Mesodermal cell (in vitro differentiated cells): Measurements from ENCODE around the gene DCAF8. TPM values are rescaled to one million over a fixed set of nuclear protein-coding genes. Genes with fewer than 3 reads are reported as not detected.

ENCODE experiments used
- H3K27ac ChIP-seq: 2 replicates; pipeline ENCODE4 v1.7.0; 2013; ENCODE audit warnings: mild to moderate bottlenecking, low read depth, low read length, moderate library complexity; ENCODE audit not compliant: severe bottlenecking
- H3K36me3 ChIP-seq: 2 replicates; pipeline ENCODE4 v1.7.1; 2013; ENCODE audit warnings: mild to moderate bottlenecking, low read length, moderate library complexity; ENCODE audit not compliant: control insufficient read depth, insufficient read depth
- H3K4me1 ChIP-seq: one replicate; pipeline ENCODE4 v1.7.1; 2013; ENCODE audit warnings: mild to moderate bottlenecking, low read length; ENCODE audit not compliant: insufficient read depth, control insufficient read depth, poor library complexity, severe bottlenecking
- H3K4me3 ChIP-seq: 2 replicates; pipeline ENCODE4 v1.7.0; 2013; ENCODE audit warnings: low read length, control low read depth, mild to moderate bottlenecking; ENCODE audit not compliant: insufficient read depth, poor library complexity, severe bottlenecking; ENCODE audit errors: extremely low read depth
- H3K9me3 ChIP-seq: 2 replicates; pipeline ENCODE4 v1.7.1; 2013; ENCODE audit warnings: mild to moderate bottlenecking, low read length, moderate library complexity; ENCODE audit not compliant: control insufficient read depth
- whole genome bisulfite sequencing, 2 experiments: methylation state at CpG; one replicate each; pipeline ENCODE4 v1.1.5; 2013; ENCODE audit warnings: missing lambda C conversion rate in 2 of 2; ENCODE audit not compliant: insufficient coverage in 2 of 2; 5-methylcytosine and 5-hydroxymethylcytosine counted together
- polyA plus RNA-seq, 2 experiments: library from polyadenylated mRNA; stranded (reverse); fragments of 50-300 nt; gene quantifications; one replicate each; pipeline ENCODE4 v1.2.3, GENCODE V29; 2013

Gene DCAF8
- polyA plus RNA-seq (2013, experiment 1 of 2) = 99.9 TPM
- 92.4 TPM for polyA plus RNA-seq (2013, experiment 2 of 2)

GRCh38 chr1:160261893-160262794, at the start of gene DCAF8:
Gene DCAF8, minus strand, starts transcription at chr1:160262549. Its CDS starts 18,541 bp downstream, at chr1:160244008.
- Histone ChIP-seq H3K27ac (peak within 1 kb of the TSS; percentile 94), H3K4me1 (peaks cover 17% of the 10 kb centered on the region), H3K9me3 (no peaks in the 10 kb centered on the region), H3K4me3 (peak within 1 kb of the TSS; percentile 78), H3K36me3 (peaks cover 11% of the 10 kb centered on the region)
- WGBS, 2 experiments = 0 to 1% methylated on average over 51 to 54 of the region's 67 CpGs

GRCh38 chr1:160309571-160309970, 47.2 kb upstream of the DCAF8 start:
- no peaks in the 10 kb centered on the region for H3K9me3 ChIP-seq
- H3K27ac ChIP-seq = no peak overlapping the region
- H3K4me1 ChIP-seq = no peaks in the 10 kb centered on the region
- peaks cover 96% of the 10 kb centered on the region for H3K36me3 ChIP-seq
- H3K4me3 ChIP-seq = no peak overlapping the region
- WGBS, 2 experiments = no CpG with 5 or more reads among the region's 1 CpG

GRCh38 chr1:160309185-160309557, 46.8 kb upstream of the DCAF8 start:
- no peak overlapping the region for H3K27ac ChIP-seq
- H3K36me3 ChIP-seq = peaks cover 96% of the 10 kb centered on the region
- H3K4me3 ChIP-seq = no peak overlapping the region
- H3K4me1 ChIP-seq = no peaks in the 10 kb centered on the region
- H3K9me3 ChIP-seq = no peaks in the 10 kb centered on the region

- WGBS, 2 experiments = 84 to 90% methylated on average over 3 of the region's 4 CpGs
- H3K36me3 ChIP-seq = peaks cover 96% of the 10 kb centered on the region
- H3K9me3 ChIP-seq = no peaks in the 10 kb centered on the region
- no peaks in the 10 kb centered on the region for H3K4me1 ChIP-seq
- H3K27ac ChIP-seq = no peak overlapping the region
- no peak overlapping the region for H3K4me3 ChIP-seq
Observed at GRCh38 chr1:160308451-160309184, 46.3 kb upstream of the DCAF8 start.

GRCh38 chr1:160307118-160307791, 44.9 kb upstream of the DCAF8 start:
- H3K27ac ChIP-seq = no peak overlapping the region

GRCh38 chr1:160300173-160300572, 37.8 kb upstream of the DCAF8 start:
- Histone ChIP-seq H3K9me3 (no peaks in the 10 kb centered on the region), H3K27ac (no peak overlapping the region), H3K4me3 (no peak overlapping the region), H3K4me1 (no peaks in the 10 kb centered on the region), H3K36me3 (peaks cover 85% of the 10 kb centered on the region)
- 67% methylated on average over 3 of the region's 7 CpGs; no CpG with 5 or more reads in 1 of the 2 experiments for WGBS, 2 experiments

More at GRCh38 chr1:160307118-160307791, 44.9 kb upstream of the DCAF8 start:
- WGBS, 2 experiments = 87 to 88% methylated on average over 10 to 12 of the region's 13 CpGs
- Histone ChIP-seq H3K9me3 (no peaks in the 10 kb centered on the region), H3K4me3 (no peak overlapping the region), H3K4me1 (no peaks in the 10 kb centered on the region), H3K36me3 (peaks cover 94% of the 10 kb centered on the region)

- Histone ChIP-seq H3K4me1 (no peaks in the 10 kb centered on the region), H3K36me3 (peaks cover 92% of the 10 kb centered on the region), H3K27ac (no peak overlapping the region), H3K9me3 (no peaks in the 10 kb centered on the region), H3K4me3 (no peak overlapping the region)
- 100% methylated on average over 1 of the region's 1 CpG; no CpG with 5 or more reads in 1 of the 2 experiments for WGBS, 2 experiments
Observed at GRCh38 chr1:160296036-160296435, 33.7 kb upstream of the DCAF8 start.

- no peak overlapping the region for H3K4me3 ChIP-seq
Observed at GRCh38 chr1:160293020-160293968, 30.9 kb upstream of the DCAF8 start.

GRCh38 chr1:160291248-160292220, 29.2 kb upstream of the DCAF8 start:
- peaks cover 84% of the 10 kb centered on the region for H3K36me3 ChIP-seq
- H3K4me3 ChIP-seq = no peak overlapping the region
- H3K9me3 ChIP-seq = no peaks in the 10 kb centered on the region
- no peaks in the 10 kb centered on the region for H3K4me1 ChIP-seq
- H3K27ac ChIP-seq = no peak overlapping the region
- 80 to 81% methylated on average over 8 to 9 of the region's 11 CpGs for WGBS, 2 experiments

More at GRCh38 chr1:160293020-160293968, 30.9 kb upstream of the DCAF8 start:
- Histone ChIP-seq H3K27ac (peak overlapping the region; percentile 30), H3K36me3 (peaks cover 100% of the 10 kb centered on the region), H3K9me3 (no peaks in the 10 kb centered on the region), H3K4me1 (no peaks in the 10 kb centered on the region)
- WGBS, 2 experiments = 98 to 100% methylated on average over 2 to 4 of the region's 8 CpGs
